CD4-positive, alpha-beta T cell treated with Interleukin-21 for 1 hour (primary cell): ENCODE measurements around the gene MYO1F.
A peak's percentile ranks its signal among the peaks of the same experiment; 100 is the strongest.
"Not testable (repeated sequence)": the region's sequence is repeated elsewhere in the genome, so short reads cannot be mapped to it uniquely, and the experiment has no call there.

Experiments used
- DNase-seq: peaks from one replicate; pipeline ENCODE4 v3.0.0-alpha.2; 2020

The MYO1F gene

GRCh38 chr19:8577247-8577646 lies at the start of gene MYO1F:
TSS of gene MYO1F (minus strand) at chr19:8577442. CDS start at chr19:8577309, 133 bp downstream.
- peak; percentile 42 for DNase-seq

GRCh38 chr19:8626842-8627241 lies 49.6 kb upstream of the MYO1F start:
- no peak for DNase-seq

- DNase-seq = not testable (repeated sequence)
Observed at GRCh38 chr19:8622886-8623285, 45.6 kb upstream of the MYO1F start.

- DNase-seq = no peak
Observed at GRCh38 chr19:8618751-8619150, 41.5 kb upstream of the MYO1F start.

- no peak for DNase-seq
Observed at GRCh38 chr19:8617984-8618383, 40.7 kb upstream of the MYO1F start.

GRCh38 chr19:8617325-8617724 lies 40.1 kb upstream of the MYO1F start:
- not testable (repeated sequence) for DNase-seq

- no peak for DNase-seq
Observed at GRCh38 chr19:8616861-8617260, 39.6 kb upstream of the MYO1F start.

GRCh38 chr19:8615813-8616596 lies 38.8 kb upstream of the MYO1F start:
- DNase-seq = peak; percentile 66

GRCh38 chr19:8615024-8615423 lies 37.8 kb upstream of the MYO1F start:
- no peak for DNase-seq

- no peak for DNase-seq
Observed at GRCh38 chr19:8614455-8614854, 37.2 kb upstream of the MYO1F start.

GRCh38 chr19:8612807-8613171 lies 35.5 kb upstream of the MYO1F start:
- peak; percentile 18 for DNase-seq

- no peak for DNase-seq
Observed at GRCh38 chr19:8611877-8612806, 34.9 kb upstream of the MYO1F start.

GRCh38 chr19:8611391-8611876 lies 34.2 kb upstream of the MYO1F start:
- DNase-seq = peak; percentile 21

GRCh38 chr19:8610936-8611300 lies 33.7 kb upstream of the MYO1F start:
- DNase-seq = no peak

GRCh38 chr19:8610041-8610935 lies 33.0 kb upstream of the MYO1F start, which contains the start of gene ADAMTS10:
TSS of gene ADAMTS10 (minus strand) at chr19:8610715. CDS start at chr19:8605710, 5,005 bp downstream.
- DNase-seq = peak; percentile 54

GRCh38 chr19:8609279-8610040 lies 32.2 kb upstream of the MYO1F start:
- peak; percentile 24 for DNase-seq

GRCh38 chr19:8608941-8609278 lies 31.7 kb upstream of the MYO1F start:
- DNase-seq = no peak

- no peak for DNase-seq
Observed at GRCh38 chr19:8607386-8607785, 30.1 kb upstream of the MYO1F start.

GRCh38 chr19:8605514-8605913 lies 28.3 kb upstream of the MYO1F start:
- no peak for DNase-seq

GRCh38 chr19:8601796-8602195 lies 24.6 kb upstream of the MYO1F start:
- no peak for DNase-seq

GRCh38 chr19:8600816-8601215 lies 23.6 kb upstream of the MYO1F start:
- no peak for DNase-seq

GRCh38 chr19:8600064-8600463 lies 22.8 kb upstream of the MYO1F start:
- no peak for DNase-seq
